Peyer's patch (tissue), 4 donors: ENCODE results near the gene RMDN2.

ENCODE experiments used
- POLR2A ChIP-seq, 2 donors: fragments of 450-650 bp; IDR thresholded peaks; one replicate each; pipeline ENCODE4 v1.5.1; 2017; ENCODE audit warnings: antibody characterized with exemption in 2 of 2, mild to moderate bottlenecking in 2 of 2, moderate library complexity in 2 of 2
- TF ChIP-seq, protein P1 (sequence below), 6 experiments: fragments of 450-650 bp in 4 of 6; fragments of 200-600 bp in 2 of 6; sonication (generic) in 1 of 6; IDR thresholded peaks; one replicate each; pipeline ENCODE4 v1.5.1; 2017 to 2019; ENCODE audit warnings: antibody characterized with exemption in 6 of 6, mild to moderate bottlenecking in 3 of 6, moderate library complexity in 1 of 6

DNA sequence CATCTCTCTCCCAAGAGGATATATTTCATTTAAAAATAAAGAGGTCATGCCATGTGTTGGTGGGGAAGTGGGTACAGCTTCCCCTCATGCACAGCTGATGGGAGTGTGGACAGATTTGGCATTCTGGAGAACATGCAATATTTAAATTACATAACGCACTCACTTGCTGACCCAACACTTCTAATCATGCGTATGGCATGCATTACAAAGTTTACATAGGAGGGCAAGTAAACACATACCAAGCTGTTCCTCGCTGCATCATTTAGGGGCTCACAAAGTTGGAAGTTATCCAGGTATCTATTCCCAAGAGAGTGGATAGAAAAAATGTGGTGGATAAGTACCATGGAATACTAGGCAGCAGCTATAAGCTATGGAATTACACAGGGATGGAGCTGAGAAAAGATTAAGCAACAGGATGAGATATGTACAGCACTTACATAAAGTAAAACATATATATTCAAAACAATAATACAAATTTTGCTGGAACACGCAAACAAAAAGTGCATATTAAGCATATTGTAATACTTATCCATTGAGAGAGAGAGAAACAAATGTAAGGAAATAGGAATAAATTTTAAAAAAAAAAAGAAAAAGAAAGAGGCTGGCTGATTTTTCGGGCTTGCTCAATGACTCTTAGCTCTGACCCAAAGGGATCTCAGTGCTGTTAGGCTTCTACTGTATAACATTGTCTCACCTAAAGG, 139.9 kb downstream of the RMDN2 start:
- TF ChIP-seq, protein P1, sequence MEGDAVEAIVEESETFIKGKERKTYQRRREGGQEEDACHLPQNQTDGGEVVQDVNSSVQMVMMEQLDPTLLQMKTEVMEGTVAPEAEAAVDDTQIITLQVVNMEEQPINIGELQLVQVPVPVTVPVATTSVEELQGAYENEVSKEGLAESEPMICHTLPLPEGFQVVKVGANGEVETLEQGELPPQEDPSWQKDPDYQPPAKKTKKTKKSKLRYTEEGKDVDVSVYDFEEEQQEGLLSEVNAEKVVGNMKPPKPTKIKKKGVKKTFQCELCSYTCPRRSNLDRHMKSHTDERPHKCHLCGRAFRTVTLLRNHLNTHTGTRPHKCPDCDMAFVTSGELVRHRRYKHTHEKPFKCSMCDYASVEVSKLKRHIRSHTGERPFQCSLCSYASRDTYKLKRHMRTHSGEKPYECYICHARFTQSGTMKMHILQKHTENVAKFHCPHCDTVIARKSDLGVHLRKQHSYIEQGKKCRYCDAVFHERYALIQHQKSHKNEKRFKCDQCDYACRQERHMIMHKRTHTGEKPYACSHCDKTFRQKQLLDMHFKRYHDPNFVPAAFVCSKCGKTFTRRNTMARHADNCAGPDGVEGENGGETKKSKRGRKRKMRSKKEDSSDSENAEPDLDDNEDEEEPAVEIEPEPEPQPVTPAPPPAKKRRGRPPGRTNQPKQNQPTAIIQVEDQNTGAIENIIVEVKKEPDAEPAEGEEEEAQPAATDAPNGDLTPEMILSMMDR (IDR thresholded peaks at IDR 0.05): no peak
- TF ChIP-seq POLR2A (IDR thresholded peaks at IDR 0.05): no peak
